Measurements from ENCODE around the gene HSPB1. TPM values are rescaled to one million over a fixed set of nuclear protein-coding genes. Genes with fewer than 3 reads are reported as not detected.

The HSPB1 gene
- total RNA-seq, 1 experiment from 2014 or later = 202 TPM

DNA sequence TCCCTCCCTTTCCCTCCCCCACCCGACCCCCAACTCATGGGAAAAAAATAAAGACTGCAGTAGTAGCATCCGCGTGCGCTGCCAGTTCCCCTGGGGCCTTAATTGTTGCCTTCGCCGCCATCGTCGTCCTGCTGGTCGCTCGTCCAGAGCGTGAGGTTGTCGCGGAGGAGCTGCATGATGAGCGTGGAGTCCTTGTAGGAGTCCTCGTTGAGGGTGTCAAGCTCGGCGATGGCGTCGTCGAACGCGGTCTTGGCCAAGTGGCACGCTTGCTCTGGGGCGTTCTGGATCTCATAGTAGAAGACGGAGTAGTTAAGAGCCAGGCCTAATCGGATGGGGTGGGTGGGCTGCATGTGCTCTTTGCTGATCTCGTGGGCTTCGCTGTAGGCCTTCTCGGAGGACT lies 27.0 kb downstream of the HSPB1 start:
- Mint-ChIP-seq H3K4me3 (no peak overlapping the region), H3K9me3 (no peaks in the 10 kb centered on the region), H3K27me3 (ENCODE audit: low read depth) (no peaks in the 10 kb centered on the region), H3K36me3 (peaks cover 63% of the 10 kb centered on the region), H3K27ac (no peak overlapping the region; the same call in 1 of the 2 replicates), H3K4me1 (peaks cover 14% of the 10 kb centered on the region)
- TF ChIP-seq ZNF263 (CRISPR knock-in tag; IDR thresholded peaks at IDR 0.05; ENCODE audit: low read depth) (no peak), ZNF219 (CRISPR knock-in tag; IDR thresholded peaks at IDR 0.05; ENCODE audit: borderline replicate concordance) (no peak), CDX4 (CRISPR knock-in tag; IDR thresholded peaks at IDR 0.05; ENCODE audit: borderline replicate concordance) (no peak), TCF7 (CRISPR knock-in tag; IDR thresholded peaks at IDR 0.05; ENCODE audit: low read depth) (no peak), NFATC4 (CRISPR knock-in tag; IDR thresholded peaks at IDR 0.05) (no peak), SMAD4 (CRISPR knock-in tag; IDR thresholded peaks at IDR 0.05) (no peak), RORB (CRISPR knock-in tag; IDR thresholded peaks at IDR 0.05) (no peak)
- TF ChIP-seq, protein P1, sequence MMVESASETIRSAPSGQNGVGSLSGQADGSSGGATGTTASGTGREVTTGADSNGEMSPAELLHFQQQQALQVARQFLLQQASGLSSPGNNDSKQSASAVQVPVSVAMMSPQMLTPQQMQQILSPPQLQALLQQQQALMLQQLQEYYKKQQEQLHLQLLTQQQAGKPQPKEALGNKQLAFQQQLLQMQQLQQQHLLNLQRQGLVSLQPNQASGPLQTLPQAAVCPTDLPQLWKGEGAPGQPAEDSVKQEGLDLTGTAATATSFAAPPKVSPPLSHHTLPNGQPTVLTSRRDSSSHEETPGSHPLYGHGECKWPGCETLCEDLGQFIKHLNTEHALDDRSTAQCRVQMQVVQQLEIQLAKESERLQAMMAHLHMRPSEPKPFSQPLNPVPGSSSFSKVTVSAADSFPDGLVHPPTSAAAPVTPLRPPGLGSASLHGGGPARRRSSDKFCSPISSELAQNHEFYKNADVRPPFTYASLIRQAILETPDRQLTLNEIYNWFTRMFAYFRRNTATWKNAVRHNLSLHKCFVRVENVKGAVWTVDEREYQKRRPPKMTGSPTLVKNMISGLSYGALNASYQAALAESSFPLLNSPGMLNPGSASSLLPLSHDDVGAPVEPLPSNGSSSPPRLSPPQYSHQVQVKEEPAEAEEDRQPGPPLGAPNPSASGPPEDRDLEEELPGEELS (CRISPR knock-in tag; IDR thresholded peaks at IDR 0.05) = no peak
- TF ChIP-seq, protein P2, sequence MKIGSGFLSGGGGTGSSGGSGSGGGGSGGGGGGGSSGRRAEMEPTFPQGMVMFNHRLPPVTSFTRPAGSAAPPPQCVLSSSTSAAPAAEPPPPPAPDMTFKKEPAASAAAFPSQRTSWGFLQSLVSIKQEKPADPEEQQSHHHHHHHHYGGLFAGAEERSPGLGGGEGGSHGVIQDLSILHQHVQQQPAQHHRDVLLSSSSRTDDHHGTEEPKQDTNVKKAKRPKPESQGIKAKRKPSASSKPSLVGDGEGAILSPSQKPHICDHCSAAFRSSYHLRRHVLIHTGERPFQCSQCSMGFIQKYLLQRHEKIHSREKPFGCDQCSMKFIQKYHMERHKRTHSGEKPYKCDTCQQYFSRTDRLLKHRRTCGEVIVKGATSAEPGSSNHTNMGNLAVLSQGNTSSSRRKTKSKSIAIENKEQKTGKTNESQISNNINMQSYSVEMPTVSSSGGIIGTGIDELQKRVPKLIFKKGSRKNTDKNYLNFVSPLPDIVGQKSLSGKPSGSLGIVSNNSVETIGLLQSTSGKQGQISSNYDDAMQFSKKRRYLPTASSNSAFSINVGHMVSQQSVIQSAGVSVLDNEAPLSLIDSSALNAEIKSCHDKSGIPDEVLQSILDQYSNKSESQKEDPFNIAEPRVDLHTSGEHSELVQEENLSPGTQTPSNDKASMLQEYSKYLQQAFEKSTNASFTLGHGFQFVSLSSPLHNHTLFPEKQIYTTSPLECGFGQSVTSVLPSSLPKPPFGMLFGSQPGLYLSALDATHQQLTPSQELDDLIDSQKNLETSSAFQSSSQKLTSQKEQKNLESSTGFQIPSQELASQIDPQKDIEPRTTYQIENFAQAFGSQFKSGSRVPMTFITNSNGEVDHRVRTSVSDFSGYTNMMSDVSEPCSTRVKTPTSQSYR (CRISPR knock-in tag; IDR thresholded peaks at IDR 0.05) = no peak
- TF ChIP-seq, protein P3, sequence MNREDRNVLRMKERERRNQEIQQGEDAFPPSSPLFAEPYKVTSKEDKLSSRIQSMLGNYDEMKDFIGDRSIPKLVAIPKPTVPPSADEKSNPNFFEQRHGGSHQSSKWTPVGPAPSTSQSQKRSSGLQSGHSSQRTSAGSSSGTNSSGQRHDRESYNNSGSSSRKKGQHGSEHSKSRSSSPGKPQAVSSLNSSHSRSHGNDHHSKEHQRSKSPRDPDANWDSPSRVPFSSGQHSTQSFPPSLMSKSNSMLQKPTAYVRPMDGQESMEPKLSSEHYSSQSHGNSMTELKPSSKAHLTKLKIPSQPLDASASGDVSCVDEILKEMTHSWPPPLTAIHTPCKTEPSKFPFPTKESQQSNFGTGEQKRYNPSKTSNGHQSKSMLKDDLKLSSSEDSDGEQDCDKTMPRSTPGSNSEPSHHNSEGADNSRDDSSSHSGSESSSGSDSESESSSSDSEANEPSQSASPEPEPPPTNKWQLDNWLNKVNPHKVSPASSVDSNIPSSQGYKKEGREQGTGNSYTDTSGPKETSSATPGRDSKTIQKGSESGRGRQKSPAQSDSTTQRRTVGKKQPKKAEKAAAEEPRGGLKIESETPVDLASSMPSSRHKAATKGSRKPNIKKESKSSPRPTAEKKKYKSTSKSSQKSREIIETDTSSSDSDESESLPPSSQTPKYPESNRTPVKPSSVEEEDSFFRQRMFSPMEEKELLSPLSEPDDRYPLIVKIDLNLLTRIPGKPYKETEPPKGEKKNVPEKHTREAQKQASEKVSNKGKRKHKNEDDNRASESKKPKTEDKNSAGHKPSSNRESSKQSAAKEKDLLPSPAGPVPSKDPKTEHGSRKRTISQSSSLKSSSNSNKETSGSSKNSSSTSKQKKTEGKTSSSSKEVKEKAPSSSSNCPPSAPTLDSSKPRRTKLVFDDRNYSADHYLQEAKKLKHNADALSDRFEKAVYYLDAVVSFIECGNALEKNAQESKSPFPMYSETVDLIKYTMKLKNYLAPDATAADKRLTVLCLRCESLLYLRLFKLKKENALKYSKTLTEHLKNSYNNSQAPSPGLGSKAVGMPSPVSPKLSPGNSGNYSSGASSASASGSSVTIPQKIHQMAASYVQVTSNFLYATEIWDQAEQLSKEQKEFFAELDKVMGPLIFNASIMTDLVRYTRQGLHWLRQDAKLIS (CRISPR knock-in tag; IDR thresholded peaks at IDR 0.05; ENCODE audit: borderline replicate concordance) = no peak
- no peak for ATAC-seq
- ChIA-PET CTCF (no interaction called here), POLR2A (no interaction called here)
- DNase-seq (ENCODE audit: low spot score) = no peak

GRCh38 chr7:76330261-76330660 lies 27.8 kb downstream of the HSPB1 start:
- ATAC-seq (no peak), DNase-seq (ENCODE audit: low spot score) (no peak)
- Mint-ChIP-seq H3K27ac (peak overlapping the region; percentile 30; the same call in 1 of the 2 replicates), H3K36me3 (peaks cover 55% of the 10 kb centered on the region), H3K27me3 (ENCODE audit: low read depth) (no peaks in the 10 kb centered on the region), H3K4me1 (peaks cover 14% of the 10 kb centered on the region), H3K4me3 (no peak overlapping the region), H3K9me3 (no peaks in the 10 kb centered on the region)
- POLR2A ChIA-PET = interaction anchor here (0.8 kb wide), 1 partner anchor 22 kb away, joined by 3 read pairs; no protein-coding TSS in a partner anchor
- CTCF ChIA-PET = interaction anchor here (0.6 kb wide), 1 partner anchor 19 kb away, joined by 3 read pairs; no protein-coding TSS in a partner anchor
- no peak for TF ChIP-seq ZBTB43 (CRISPR knock-in tag; IDR thresholded peaks at IDR 0.05)
- no peak for TF ChIP-seq E2F5 (CRISPR knock-in tag; IDR thresholded peaks at IDR 0.05)
- no peak for TF ChIP-seq NFATC4 (CRISPR knock-in tag; IDR thresholded peaks at IDR 0.05)
- no peak for TF ChIP-seq ATF1 (CRISPR knock-in tag; IDR thresholded peaks at IDR 0.05)
- TF ChIP-seq USF1 (CRISPR knock-in tag; IDR thresholded peaks at IDR 0.05) = no peak
- no peak for TF ChIP-seq ERG (CRISPR knock-in tag; IDR thresholded peaks at IDR 0.05)
- TF ChIP-seq, protein P4, sequence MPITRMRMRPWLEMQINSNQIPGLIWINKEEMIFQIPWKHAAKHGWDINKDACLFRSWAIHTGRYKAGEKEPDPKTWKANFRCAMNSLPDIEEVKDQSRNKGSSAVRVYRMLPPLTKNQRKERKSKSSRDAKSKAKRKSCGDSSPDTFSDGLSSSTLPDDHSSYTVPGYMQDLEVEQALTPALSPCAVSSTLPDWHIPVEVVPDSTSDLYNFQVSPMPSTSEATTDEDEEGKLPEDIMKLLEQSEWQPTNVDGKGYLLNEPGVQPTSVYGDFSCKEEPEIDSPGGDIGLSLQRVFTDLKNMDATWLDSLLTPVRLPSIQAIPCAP (CRISPR knock-in tag; IDR thresholded peaks at IDR 0.05) = no peak
- no peak for TF ChIP-seq NR3C1 (CRISPR knock-in tag; conservative IDR thresholded peaks at IDR 0.05; ENCODE audit: low read depth)

Data from WTC11 (cell line).